GM12878 (cell line): ENCODE data around the gene GRAMD1A. TPM values are rescaled to one million over a fixed set of nuclear protein-coding genes. Genes with fewer than 3 reads are reported as not detected.

ENCODE experiments used
- ATAC-seq: fragments of 200-7000 bp; cut with Tn5 transposase; 3 replicates; pipeline ENCODE4 v1.9.1; 2020; ENCODE audit warnings: mild to moderate bottlenecking, moderate library complexity
- BruUV-seq: library from RNA; stranded (reverse); fragments of 400-500 nt; replicated peaks from 2 replicates; lab custom pipeline; 2021; lab: Mats Ljungman, UMichigan
- CTCF ChIA-PET: fragments of 300-600 bp; sonication (Branson Sonifier 250); formaldehyde crosslinking; extraction: SDS; loops from one replicate; lab custom pipeline; 2021; ENCODE audit warnings: inconsistent platforms; lab: Yijun Ruan, JAX
- POLR2A ChIA-PET: fragments of 350-600 bp; formaldehyde crosslinking; extraction: SDS; loops from one replicate; lab custom pipeline; 2021; ENCODE audit warnings: inconsistent platforms; lab: Charles Lee
- RAD21 ChIA-PET: fragments of 300-600 bp; sonication (Branson Sonifier 250); formaldehyde crosslinking; loops from one replicate; lab custom pipeline; 2023; ENCODE audit warnings: antibody characterized with exemption; ENCODE audit not compliant: unreplicated experiment; lab: Charles Lee
- SMC1A ChIA-PET: fragments of 300-600 bp; sonication (Branson Sonifier 250); formaldehyde crosslinking; loops from one replicate; lab custom pipeline; 2023; ENCODE audit not compliant: unreplicated experiment, uncharacterized antibody; lab: Charles Lee
- DNase-seq: peaks from one replicate; pipeline ENCODE4 v3.0.0-alpha.2; 2011; ENCODE audit warnings: low read depth, low spot score
- FAIRE-seq: peaks from 3 replicates; lab custom pipeline; 2011; peaks lifted over from hg19 to GRCh38; lab: Jason Lieb, UNC
- H2AFZ ChIP-seq: 2 replicates; pipeline ENCODE4 v1.6.0; 2011; ENCODE audit warnings: low read depth, low read length, control low read depth; ENCODE audit not compliant: control insufficient read depth
- H3K27ac ChIP-seq: 2 replicates; pipeline ENCODE4 v1.5.1; 2011; ENCODE audit warnings: control low read depth; ENCODE audit not compliant: control insufficient read depth, insufficient read depth
- H3K27me3 ChIP-seq, 2 experiments: replicated peaks in 1 of 2; 2 replicates each; pipeline versions ENCODE4 v1.6.0 to v1.6.1; 2011; ENCODE audit warnings: low read length in 1 of 2; ENCODE audit not compliant: control insufficient read depth in 2 of 2, insufficient read depth in 2 of 2
- H3K36me3 ChIP-seq, 2 experiments: 2 replicates each; pipeline ENCODE4 v1.5.1; 2011; ENCODE audit warnings: low read length in 1 of 2; ENCODE audit not compliant: control insufficient read depth in 2 of 2, insufficient read depth in 2 of 2
- H3K4me1 ChIP-seq: 2 replicates; pipeline ENCODE4 v1.6.1; 2011; ENCODE audit warnings: mild to moderate bottlenecking, low read length, moderate library complexity, mixed read lengths; ENCODE audit not compliant: control insufficient read depth, insufficient read depth
- H3K4me2 ChIP-seq: 2 replicates; pipeline ENCODE4 v1.6.0; 2011; ENCODE audit warnings: control low read depth; ENCODE audit not compliant: control insufficient read depth, insufficient read depth
- H3K4me3 ChIP-seq: fragments of 200-600 bp; sonication (generic); 2 replicates; pipeline ENCODE4 v1.5.1; 2016
- H3K79me2 ChIP-seq: 2 replicates; pipeline ENCODE4 v1.6.0; 2011; ENCODE audit warnings: low read length; ENCODE audit not compliant: control insufficient read depth, insufficient read depth
- H3K9ac ChIP-seq: 2 replicates; pipeline ENCODE4 v1.8.0; 2011; ENCODE audit warnings: low read length, control low read depth, mixed read lengths; ENCODE audit not compliant: control insufficient read depth, insufficient read depth
- H3K9me3 ChIP-seq: replicated peaks from 3 replicates; pipeline ENCODE4 v1.5.1; 2011; ENCODE audit warnings: mild to moderate bottlenecking, low read length; ENCODE audit not compliant: control insufficient read depth, insufficient read depth
- H4K20me1 ChIP-seq: 2 replicates; pipeline ENCODE4 v1.6.0; 2011; ENCODE audit not compliant: control insufficient read depth, insufficient read depth
- CBFB ChIP-seq: IDR thresholded peaks from 2 replicates; pipeline ENCODE4 v1.6.1; 2016; ENCODE audit warnings: antibody characterized with exemption, low read depth
- CREM ChIP-seq: IDR thresholded peaks from 2 replicates; pipeline ENCODE4 v1.6.1; 2014; ENCODE audit warnings: antibody characterized with exemption, low read depth
- LARP7 ChIP-seq: fragments of 450-650 bp; IDR thresholded peaks from 2 replicates; pipeline ENCODE4 v1.6.1; 2017; ENCODE audit warnings: mild to moderate bottlenecking
- PAX5 ChIP-seq: IDR thresholded peaks from 2 replicates; pipeline ENCODE4 v1.6.1; 2011; ENCODE audit warnings: low read depth, low read length, borderline replicate concordance
- RELA ChIP-seq: fragments of 450-650 bp; IDR thresholded peaks from 2 replicates; pipeline ENCODE4 v1.8.0; 2014; ENCODE audit warnings: borderline replicate concordance; ENCODE audit not compliant: partially characterized antibody
- WGBS: methylation state at CpG from one replicate; pipeline ENCODE4 v1.1.6; 2016; ENCODE audit warnings: low lambda C conversion rate; ENCODE audit not compliant: insufficient replicate concordance, insufficient coverage; ENCODE audit errors: missing lambda C conversion rate; 5-methylcytosine and 5-hydroxymethylcytosine counted together
- in situ Hi-C: fragments of 300-500 bp; cut with MboI; formaldehyde crosslinking; loops from 9 replicates; pipeline ENCODE4 v1.14.3; 2018; ENCODE audit warnings: mixed read lengths
- intact Hi-C: fragments of 100-400 bp; cut with micrococcal nuclease; formaldehyde crosslinking; loops from one replicate; pipeline ENCODE4 v1.14.2; 2022; ENCODE audit not compliant: unreplicated experiment
- polyA plus RNA-seq, 11 experiments: library from polyadenylated mRNA; depleted of rRNA in 4 of 11; unstranded in 6 of 11; stranded (reverse) in 5 of 11; fragments of >200 nt; fragmentation: Nextera tagmentation in 4 of 11; fragmentation: Illumina TruSeq in 1 of 11; extraction: Ambion mirVana in 4 of 11; extraction: Trizol in 1 of 11; gene quantifications; 1 replicate in 1 of 11; 2 replicates in 10 of 11; pipeline versions ENCODE4 v1.2.1 to v1.2.3, GENCODE V29; 2011 to 2016; ENCODE audit warnings: inconsistent platforms in 2 of 11, missing spikeins in 2 of 11, low read depth in 1 of 11
- total RNA-seq, 4 experiments: library from RNA; depleted of rRNA in 3 of 4; stranded (reverse); fragments of >200 nt in 3 of 4; fragmentation: Illumina TruSeq in 1 of 4; extraction: Trizol in 1 of 4; gene quantifications; 2 replicates each; pipeline versions ENCODE4 v1.2.1 to v1.2.3, GENCODE V29; 2013 to 2021
- TF ChIP-seq, protein P1 (sequence below): fragments of 450-650 bp; IDR thresholded peaks from 2 replicates; pipeline ENCODE4 v1.6.1; 2014; ENCODE audit warnings: mild to moderate bottlenecking
- TF ChIP-seq, protein P2 (sequence below): IDR thresholded peaks from 2 replicates; pipeline ENCODE4 v1.6.1; 2011; ENCODE audit warnings: borderline replicate concordance, low read depth, mild to moderate bottlenecking, moderate library complexity, mixed read lengths, low read length; ENCODE audit not compliant: insufficient read depth; ENCODE audit errors: extremely low read length
- TF ChIP-seq, protein P3 (sequence below): fragments of 450-650 bp; conservative IDR thresholded peaks from 2 replicates; pipeline ENCODE4 v1.6.1; 2017; ENCODE audit warnings: mild to moderate bottlenecking, moderate library complexity

GRAMD1A gene
- total and polyA plus RNA-seq, 10 of the 15 experiments (the other 5 are each of a cell fraction or from before 2014, with no cell fraction given) = 0.79 to 73.6 (median 35.3) TPM

DNA sequence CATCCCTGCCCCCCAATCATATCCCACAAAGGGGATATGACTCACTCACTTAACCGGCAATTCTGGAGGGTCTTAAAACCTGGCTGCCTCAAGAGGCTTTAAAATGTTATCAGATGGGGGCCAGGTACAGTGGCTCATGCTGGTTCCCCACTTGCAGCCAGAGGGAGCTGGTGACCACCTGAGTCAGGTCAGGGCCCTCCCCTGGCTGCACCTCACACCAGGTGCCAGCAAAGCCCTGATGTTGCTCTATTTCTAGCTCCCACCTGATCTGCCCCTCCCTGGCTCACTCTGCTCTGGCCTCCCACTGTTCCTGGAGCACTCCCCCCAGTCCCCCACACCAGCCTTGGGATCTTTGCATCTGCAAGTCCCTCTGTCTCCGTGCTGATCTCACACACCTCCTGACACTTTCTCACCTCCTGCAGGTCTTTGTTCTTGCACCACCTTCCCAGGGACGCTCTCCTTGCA, 55.6 kb downstream of the GRAMD1A start (continued):
- TF ChIP-seq, protein P1, sequence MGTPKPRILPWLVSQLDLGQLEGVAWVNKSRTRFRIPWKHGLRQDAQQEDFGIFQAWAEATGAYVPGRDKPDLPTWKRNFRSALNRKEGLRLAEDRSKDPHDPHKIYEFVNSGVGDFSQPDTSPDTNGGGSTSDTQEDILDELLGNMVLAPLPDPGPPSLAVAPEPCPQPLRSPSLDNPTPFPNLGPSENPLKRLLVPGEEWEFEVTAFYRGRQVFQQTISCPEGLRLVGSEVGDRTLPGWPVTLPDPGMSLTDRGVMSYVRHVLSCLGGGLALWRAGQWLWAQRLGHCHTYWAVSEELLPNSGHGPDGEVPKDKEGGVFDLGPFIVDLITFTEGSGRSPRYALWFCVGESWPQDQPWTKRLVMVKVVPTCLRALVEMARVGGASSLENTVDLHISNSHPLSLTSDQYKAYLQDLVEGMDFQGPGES = no peak
- TF ChIP-seq, all 136 proteins: peak for 3

DNA sequence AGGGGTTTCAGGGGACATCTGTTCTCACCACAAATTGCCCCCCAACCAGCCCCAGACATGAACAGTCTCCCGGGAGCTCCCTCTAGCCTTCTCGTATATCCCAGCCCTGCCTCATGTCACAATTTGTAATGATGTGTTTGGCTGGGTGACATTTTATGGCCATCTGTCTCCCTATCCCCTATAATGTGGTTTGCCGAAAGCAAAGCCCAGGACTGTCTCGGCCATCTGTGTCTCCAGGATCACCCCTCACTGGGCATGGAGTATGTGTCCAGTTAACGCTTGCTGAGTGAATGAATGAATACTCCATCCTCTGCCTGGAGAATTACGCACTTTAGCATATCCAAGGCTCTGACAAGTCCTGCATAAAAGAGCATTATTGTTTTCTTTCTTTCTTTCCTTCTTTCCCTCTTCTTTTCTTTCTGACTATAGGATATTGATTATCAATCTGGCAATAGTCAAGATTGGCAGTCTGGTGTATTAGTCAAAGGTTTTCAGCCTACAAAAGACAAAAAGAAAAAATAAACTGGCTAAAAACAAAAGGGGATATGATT, 56.5 kb downstream of the GRAMD1A start:
- H3K4me2 ChIP-seq = no peak overlapping the region
- RAD21 ChIA-PET = no interaction called here
- SMC1A ChIA-PET = interaction anchor here (1.1 kb wide), 1 partner anchor 10 kb away, joined by 4 read pairs; no protein-coding TSS in a partner anchor
- ATAC-seq = no peak
- H3K27me3 ChIP-seq = no peaks in the 10 kb centered on the region; a peak in 1 of 4 replicates
- DNase-seq = no peak
- FAIRE-seq = no peak
- no peaks in the 10 kb centered on the region for H3K4me1 ChIP-seq
- H3K4me3 ChIP-seq = no peak overlapping the region
- H4K20me1 ChIP-seq = no peaks in the 10 kb centered on the region
- no peak for TF ChIP-seq CBFB
- no peak for TF ChIP-seq PAX5
- no peak for TF ChIP-seq LARP7
- no peak for TF ChIP-seq RELA
- no peak for TF ChIP-seq CREM
- TF ChIP-seq, protein P2, sequence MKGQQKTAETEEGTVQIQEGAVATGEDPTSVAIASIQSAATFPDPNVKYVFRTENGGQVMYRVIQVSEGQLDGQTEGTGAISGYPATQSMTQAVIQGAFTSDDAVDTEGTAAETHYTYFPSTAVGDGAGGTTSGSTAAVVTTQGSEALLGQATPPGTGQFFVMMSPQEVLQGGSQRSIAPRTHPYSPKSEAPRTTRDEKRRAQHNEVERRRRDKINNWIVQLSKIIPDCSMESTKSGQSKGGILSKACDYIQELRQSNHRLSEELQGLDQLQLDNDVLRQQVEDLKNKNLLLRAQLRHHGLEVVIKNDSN = no peak
- TF ChIP-seq, protein P3, sequence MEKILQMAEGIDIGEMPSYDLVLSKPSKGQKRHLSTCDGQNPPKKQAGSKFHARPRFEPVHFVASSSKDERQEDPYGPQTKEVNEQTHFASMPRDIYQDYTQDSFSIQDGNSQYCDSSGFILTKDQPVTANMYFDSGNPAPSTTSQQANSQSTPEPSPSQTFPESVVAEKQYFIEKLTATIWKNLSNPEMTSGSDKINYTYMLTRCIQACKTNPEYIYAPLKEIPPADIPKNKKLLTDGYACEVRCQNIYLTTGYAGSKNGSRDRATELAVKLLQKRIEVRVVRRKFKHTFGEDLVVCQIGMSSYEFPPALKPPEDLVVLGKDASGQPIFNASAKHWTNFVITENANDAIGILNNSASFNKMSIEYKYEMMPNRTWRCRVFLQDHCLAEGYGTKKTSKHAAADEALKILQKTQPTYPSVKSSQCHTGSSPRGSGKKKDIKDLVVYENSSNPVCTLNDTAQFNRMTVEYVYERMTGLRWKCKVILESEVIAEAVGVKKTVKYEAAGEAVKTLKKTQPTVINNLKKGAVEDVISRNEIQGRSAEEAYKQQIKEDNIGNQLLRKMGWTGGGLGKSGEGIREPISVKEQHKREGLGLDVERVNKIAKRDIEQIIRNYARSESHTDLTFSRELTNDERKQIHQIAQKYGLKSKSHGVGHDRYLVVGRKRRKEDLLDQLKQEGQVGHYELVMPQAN = no peak
- CTCF ChIA-PET = interaction anchor here (0.6 to 8.2 kb wide), 5 partner anchors 10 to 161 kb away, joined by 3 to 56 read pairs (median 11); no protein-coding TSS in a partner anchor
- no peaks in the 10 kb centered on the region for H3K36me3 ChIP-seq
- no peaks in the 10 kb centered on the region for H3K9me3 ChIP-seq
- H2AFZ ChIP-seq = no peak overlapping the region
- intact Hi-C loops = no loop called here
- H3K79me2 ChIP-seq = no peaks in the 10 kb centered on the region
- H3K9ac ChIP-seq = no peak overlapping the region
- WGBS = 31% methylated on average over 6 of the region's 6 CpGs
- POLR2A ChIA-PET = no interaction called here
- no TSS peak for BruUV-seq
- in situ Hi-C loops = no loop called here
- H3K27ac ChIP-seq = no peak overlapping the region
